HG03060 (cell line): Measurements from ENCODE around the gene CLDN6.
"Not testable (repeated sequence)": the region's sequence is repeated elsewhere in the genome, so short reads cannot be mapped to it uniquely, and the experiment has no call there.

Experiments used
- ATAC-seq: cut with Tn5 transposase; IDR thresholded peaks from one replicate; pipeline ENCODE4 v1.9.1; 2021; ENCODE audit warnings: low read depth, moderate number of reproducible peaks; ENCODE audit not compliant: unreplicated experiment

Gene CLDN6

GRCh38 chr16:3017794-3018506, at the start of gene CLDN6:
Gene CLDN6, minus strand, starts transcription at chr16:3018183. Its CDS starts 2,162 bp downstream, at chr16:3016021.
- ATAC-seq: no peak

GRCh38 chr16:3066440-3066748, 48.4 kb upstream of the CLDN6 start:
- ATAC-seq: no peak

- ATAC-seq: no peak
These were observed 47.9 kb upstream of the CLDN6 start for GRCh38 chr16:3065742-3066439.

- no peak for ATAC-seq
These were observed 47.2 kb upstream of the CLDN6 start, which contains the start of gene IL32 for GRCh38 chr16:3065069-3065741. Gene IL32, plus strand, starts transcription at chr16:3065640. Its CDS starts 172 bp downstream, at chr16:3065812.

GRCh38 chr16:3063625-3064386, 45.8 kb upstream of the CLDN6 start:
- ATAC-seq: no peak

GRCh38 chr16:3062553-3062952, 44.6 kb upstream of the CLDN6 start:
- ATAC-seq: no peak

- no peak for ATAC-seq
These were observed 42.5 kb upstream of the CLDN6 start for GRCh38 chr16:3060339-3061127.

GRCh38 chr16:3059723-3060242, 41.8 kb upstream of the CLDN6 start:
- ATAC-seq: no peak

GRCh38 chr16:3059041-3059722, 41.2 kb upstream of the CLDN6 start:
- no peak for ATAC-seq

- no peak for ATAC-seq
These were observed 40.4 kb upstream of the CLDN6 start for GRCh38 chr16:3058139-3059030.

- no peak for ATAC-seq
These were observed 39.5 kb upstream of the CLDN6 start for GRCh38 chr16:3057181-3058138.

GRCh38 chr16:3056336-3057180, 38.6 kb upstream of the CLDN6 start:
- ATAC-seq: no peak

GRCh38 chr16:3055734-3056115, 37.7 kb upstream of the CLDN6 start:
- not testable (repeated sequence) for ATAC-seq

- no peak for ATAC-seq
These were observed 37.2 kb upstream of the CLDN6 start for GRCh38 chr16:3054965-3055733.

- ATAC-seq: not testable (repeated sequence)
These were observed 35.3 kb upstream of the CLDN6 start for GRCh38 chr16:3053330-3053710.
